ENCODE results near the gene KNDC1.

KNDC1 gene

GRCh38 chr10:133196936-133197758 is 37.1 kb downstream of the KNDC1 start:
- H3K4me3 ChIP-seq (replicated peaks; ENCODE audit: low read depth, low read length): no peak overlapping the region
- DNase-seq (ENCODE audit: extremely low read depth, low read depth): no peak
- TF ChIP-seq, protein P1, sequence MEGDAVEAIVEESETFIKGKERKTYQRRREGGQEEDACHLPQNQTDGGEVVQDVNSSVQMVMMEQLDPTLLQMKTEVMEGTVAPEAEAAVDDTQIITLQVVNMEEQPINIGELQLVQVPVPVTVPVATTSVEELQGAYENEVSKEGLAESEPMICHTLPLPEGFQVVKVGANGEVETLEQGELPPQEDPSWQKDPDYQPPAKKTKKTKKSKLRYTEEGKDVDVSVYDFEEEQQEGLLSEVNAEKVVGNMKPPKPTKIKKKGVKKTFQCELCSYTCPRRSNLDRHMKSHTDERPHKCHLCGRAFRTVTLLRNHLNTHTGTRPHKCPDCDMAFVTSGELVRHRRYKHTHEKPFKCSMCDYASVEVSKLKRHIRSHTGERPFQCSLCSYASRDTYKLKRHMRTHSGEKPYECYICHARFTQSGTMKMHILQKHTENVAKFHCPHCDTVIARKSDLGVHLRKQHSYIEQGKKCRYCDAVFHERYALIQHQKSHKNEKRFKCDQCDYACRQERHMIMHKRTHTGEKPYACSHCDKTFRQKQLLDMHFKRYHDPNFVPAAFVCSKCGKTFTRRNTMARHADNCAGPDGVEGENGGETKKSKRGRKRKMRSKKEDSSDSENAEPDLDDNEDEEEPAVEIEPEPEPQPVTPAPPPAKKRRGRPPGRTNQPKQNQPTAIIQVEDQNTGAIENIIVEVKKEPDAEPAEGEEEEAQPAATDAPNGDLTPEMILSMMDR (IDR thresholded peaks at IDR 0.05; ENCODE audit: low read depth, low read length, missing control alignments): no peak

DNA sequence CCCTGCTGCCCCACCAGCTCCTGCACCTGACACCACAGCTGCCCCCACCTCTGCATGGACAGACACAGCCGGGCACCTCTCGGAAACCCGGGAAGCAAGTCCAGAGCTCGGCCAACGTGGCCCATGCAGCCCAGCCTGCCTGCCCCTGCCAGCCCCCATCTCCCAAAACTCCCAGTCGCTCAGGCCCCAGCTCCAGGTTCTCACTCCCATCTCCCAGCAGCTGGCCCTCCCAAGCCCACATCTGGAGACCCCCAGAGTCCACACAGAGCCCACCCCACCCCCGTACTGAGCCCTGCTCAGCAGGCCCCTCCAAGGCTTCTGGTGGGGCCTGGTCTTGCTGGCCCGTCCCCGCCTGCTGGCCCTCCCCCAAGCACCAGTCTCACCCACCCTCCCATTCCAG is 37.8 kb downstream of the KNDC1 start:
- H3K4me3 ChIP-seq (replicated peaks; ENCODE audit: low read depth, low read length): no peak overlapping the region
- DNase-seq (ENCODE audit: extremely low read depth, low read depth): no peak
- TF ChIP-seq, protein P1 (IDR thresholded peaks at IDR 0.05; ENCODE audit: low read depth, low read length, missing control alignments): no peak

DNA sequence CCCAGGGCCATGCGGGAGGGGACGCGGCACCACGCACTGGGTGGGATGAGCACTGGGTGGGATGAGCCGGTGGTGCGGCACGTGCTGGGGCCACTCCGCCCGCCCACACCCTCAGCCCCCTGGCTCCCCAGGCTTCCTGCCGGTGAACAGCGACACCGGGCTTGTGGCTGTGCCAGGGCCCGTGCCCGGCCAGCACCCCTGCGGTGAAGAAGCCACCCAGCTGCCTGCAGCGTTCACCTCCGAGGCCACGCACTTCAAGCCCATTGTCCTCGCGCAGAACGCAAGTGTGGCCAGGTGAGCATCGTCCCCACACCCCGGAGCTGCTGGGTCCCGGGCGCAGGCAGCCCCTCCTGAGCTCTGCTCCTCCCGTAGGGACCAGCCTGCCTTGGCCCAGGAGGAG is 38.2 kb downstream of the KNDC1 start:
- no peak for DNase-seq (ENCODE audit: extremely low read depth, low read depth)
- TF ChIP-seq, protein P1 (IDR thresholded peaks at IDR 0.05; ENCODE audit: low read depth, low read length, missing control alignments): no peak
- no peak overlapping the region for H3K4me3 ChIP-seq (replicated peaks; ENCODE audit: low read depth, low read length)

DNA sequence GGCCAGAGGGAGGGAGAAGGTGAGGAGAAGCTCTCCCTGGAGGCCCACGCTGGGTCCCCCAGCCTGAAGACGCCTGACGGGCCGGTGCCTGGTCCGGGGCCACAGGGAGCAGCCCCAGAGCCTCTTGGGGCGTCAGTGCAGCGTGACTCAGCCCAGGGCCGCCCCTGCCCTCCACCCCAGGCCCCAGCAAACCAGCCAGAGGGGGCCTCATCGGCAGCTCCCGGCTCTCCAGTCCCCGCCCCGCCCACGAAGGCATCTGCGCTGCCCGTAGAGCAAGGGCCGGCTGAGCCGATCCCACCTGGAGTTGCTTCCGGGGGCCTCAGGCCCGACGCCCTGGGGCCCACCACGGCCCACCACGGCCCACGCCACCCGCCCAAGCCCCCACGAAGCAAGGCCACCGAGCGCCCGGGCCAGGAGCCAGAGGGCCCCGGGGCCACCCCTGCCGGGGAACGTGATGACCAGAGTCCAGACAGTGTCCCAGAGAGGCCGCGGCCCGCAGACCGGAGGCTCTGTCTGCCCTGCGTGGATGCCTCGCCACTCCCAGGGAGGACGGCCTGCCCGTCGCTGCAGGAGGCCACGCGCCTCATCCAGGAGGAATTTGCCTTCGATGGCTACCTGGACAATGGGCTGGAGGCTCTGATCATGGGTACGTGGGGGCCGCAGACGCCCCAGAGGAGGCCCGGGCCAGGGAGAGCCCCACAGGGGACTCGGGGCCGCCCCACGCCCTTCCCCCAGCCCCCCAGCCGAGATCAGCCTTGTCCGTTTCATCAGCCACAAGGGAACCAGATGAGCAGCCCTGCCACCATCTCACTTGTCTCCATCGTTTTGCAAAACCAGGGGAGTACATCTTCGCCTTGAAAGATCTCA is 38.8 kb downstream of the KNDC1 start:
- DNase-seq (ENCODE audit: extremely low read depth, low read depth): no peak
- H3K4me3 ChIP-seq (replicated peaks; ENCODE audit: low read depth, low read length): no peak overlapping the region
- TF ChIP-seq, protein P1 (IDR thresholded peaks at IDR 0.05; ENCODE audit: low read depth, low read length, missing control alignments): no peak

DNA sequence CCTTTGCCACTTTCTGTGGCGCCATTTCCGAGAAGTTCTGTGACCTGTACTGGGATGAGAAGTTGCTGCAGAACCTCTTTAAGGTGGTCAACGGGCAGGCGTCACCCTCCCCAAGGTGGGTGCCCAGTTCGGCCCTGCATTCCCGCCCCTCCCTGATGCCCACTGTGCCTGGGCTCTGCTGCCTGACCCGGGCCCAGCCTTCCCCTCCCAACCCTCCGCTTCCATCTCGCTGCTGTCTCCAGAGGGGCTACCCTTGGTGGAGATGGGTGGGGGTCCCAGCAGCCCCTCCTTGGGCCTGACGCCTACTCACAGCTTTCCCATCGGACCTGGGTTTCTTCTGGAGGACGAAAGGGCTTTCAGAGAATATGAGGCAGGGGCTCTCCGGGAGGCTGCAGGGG is 39.5 kb downstream of the KNDC1 start:
- TF ChIP-seq, protein P1 (IDR thresholded peaks at IDR 0.05; ENCODE audit: low read depth, low read length, missing control alignments): no peak
- DNase-seq (ENCODE audit: extremely low read depth, low read depth): no peak
- no peak overlapping the region for H3K4me3 ChIP-seq (replicated peaks; ENCODE audit: low read depth, low read length)

DNA sequence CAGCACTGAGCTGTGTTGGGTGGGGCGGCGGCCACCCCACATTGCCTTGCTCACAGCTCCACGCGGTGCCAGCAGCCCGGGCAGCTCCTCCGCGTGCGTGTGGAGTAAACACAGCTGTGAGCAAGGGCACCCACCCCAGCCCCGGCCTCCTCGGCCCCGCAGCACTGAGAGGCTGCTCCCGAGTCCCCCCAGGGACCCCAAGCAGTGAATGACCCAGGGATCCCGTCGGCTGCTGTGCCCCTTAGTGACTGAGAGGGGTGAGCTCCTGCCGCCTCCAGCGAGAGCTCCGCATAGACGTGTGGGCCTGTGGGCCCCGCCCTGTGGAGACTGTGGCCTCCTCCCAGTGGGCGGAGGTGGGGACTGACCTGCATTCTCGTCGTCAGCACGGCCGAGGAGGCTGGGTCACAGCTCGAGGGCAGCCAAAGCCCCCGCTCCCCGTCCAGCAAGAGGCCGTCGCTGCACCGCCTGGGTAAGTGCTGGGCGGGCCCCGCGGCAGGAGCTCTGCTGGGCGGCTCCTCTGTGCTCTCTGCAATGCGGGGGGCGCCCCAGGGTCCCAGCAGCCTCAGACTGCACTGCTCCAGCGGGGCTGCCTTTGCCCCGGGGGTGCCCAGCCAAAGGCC is 40.1 kb downstream of the KNDC1 start:
- no peak for DNase-seq (ENCODE audit: extremely low read depth, low read depth)
- H3K4me3 ChIP-seq (replicated peaks; ENCODE audit: low read depth, low read length): no peak overlapping the region
- TF ChIP-seq, protein P1 (IDR thresholded peaks at IDR 0.05; ENCODE audit: low read depth, low read length, missing control alignments): no peak
